SU-DHL-6 (cell line): ENCODE data around the gene ARIH1.

Experiments
- EZH2phosphoT487 ChIP-seq: fragments of 200-600 bp; sonication (generic), shearing (Covaris generic); conservative IDR thresholded peaks from 2 replicates; pipeline ENCODE4 v1.6.1; 2018; ENCODE audit warnings: mild to moderate bottlenecking, antibody characterized with exemption, low read length, moderate library complexity, mixed read lengths
- TF ChIP-seq, protein P1 (sequence below): fragments of 200-600 bp; sonication (generic); IDR thresholded peaks from one replicate; pipeline ENCODE4 v1.5.1; 2017; ENCODE audit warnings: antibody characterized with exemption, mild to moderate bottlenecking, low read length, moderate library complexity; ENCODE audit not compliant: insufficient read depth, poor library complexity, severe bottlenecking

DNA sequence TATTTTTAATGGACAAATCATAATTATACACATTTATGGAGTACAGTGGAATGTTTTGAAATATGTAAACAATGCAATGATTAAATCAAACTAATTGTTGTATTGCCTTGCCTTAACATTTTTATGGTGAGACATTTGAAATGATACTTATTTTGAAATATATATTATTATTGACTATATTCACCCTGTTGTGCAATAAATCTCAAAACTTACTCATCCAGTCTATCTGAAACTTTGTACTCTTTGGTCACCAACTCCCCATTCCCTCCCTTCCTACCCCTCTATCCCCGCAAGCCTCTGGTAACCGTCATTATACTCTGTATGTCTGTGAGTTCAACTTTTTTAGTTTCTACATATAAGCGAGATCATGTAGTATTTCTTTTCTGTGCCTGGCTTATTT is 105.7 kb downstream of the ARIH1 start:
- TF ChIP-seq, protein P1, sequence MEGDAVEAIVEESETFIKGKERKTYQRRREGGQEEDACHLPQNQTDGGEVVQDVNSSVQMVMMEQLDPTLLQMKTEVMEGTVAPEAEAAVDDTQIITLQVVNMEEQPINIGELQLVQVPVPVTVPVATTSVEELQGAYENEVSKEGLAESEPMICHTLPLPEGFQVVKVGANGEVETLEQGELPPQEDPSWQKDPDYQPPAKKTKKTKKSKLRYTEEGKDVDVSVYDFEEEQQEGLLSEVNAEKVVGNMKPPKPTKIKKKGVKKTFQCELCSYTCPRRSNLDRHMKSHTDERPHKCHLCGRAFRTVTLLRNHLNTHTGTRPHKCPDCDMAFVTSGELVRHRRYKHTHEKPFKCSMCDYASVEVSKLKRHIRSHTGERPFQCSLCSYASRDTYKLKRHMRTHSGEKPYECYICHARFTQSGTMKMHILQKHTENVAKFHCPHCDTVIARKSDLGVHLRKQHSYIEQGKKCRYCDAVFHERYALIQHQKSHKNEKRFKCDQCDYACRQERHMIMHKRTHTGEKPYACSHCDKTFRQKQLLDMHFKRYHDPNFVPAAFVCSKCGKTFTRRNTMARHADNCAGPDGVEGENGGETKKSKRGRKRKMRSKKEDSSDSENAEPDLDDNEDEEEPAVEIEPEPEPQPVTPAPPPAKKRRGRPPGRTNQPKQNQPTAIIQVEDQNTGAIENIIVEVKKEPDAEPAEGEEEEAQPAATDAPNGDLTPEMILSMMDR: no peak
- TF ChIP-seq EZH2phosphoT487: no peak
